ENCODE measurements around the gene HRG. TPM values are rescaled to one million over a fixed set of nuclear protein-coding genes. Genes with fewer than 3 reads are reported as not detected.

The HRG gene, protein sequence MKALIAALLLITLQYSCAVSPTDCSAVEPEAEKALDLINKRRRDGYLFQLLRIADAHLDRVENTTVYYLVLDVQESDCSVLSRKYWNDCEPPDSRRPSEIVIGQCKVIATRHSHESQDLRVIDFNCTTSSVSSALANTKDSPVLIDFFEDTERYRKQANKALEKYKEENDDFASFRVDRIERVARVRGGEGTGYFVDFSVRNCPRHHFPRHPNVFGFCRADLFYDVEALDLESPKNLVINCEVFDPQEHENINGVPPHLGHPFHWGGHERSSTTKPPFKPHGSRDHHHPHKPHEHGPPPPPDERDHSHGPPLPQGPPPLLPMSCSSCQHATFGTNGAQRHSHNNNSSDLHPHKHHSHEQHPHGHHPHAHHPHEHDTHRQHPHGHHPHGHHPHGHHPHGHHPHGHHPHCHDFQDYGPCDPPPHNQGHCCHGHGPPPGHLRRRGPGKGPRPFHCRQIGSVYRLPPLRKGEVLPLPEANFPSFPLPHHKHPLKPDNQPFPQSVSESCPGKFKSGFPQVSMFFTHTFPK
- 0.15 TPM in 1 of 2 replicates, not detected in the other for total RNA-seq (2021; fragmentation: NEBNext Ultra II Directional; extraction: Animal tissue kit (Norgen Biotek cat#: 25700))
- 0.03 TPM in 1 of 2 replicates, not detected in the other for polyA plus RNA-seq (2011; rRNA removed)
- not detected for polyA plus RNA-seq (2011; cell fraction: cytosol; rRNA removed)
- polyA plus RNA-seq (2011; cell fraction: nucleus; rRNA removed) = not detected
- polyA plus RNA-seq (2012, experiment 1 of 2) = 0.21 TPM in 1 of 4 replicates, not detected in the others
- not detected for polyA plus RNA-seq (2012, experiment 2 of 2)
- polyA plus RNA-seq (2013, experiment 1 of 2) = 0.22 TPM
- 0.17 TPM for polyA plus RNA-seq (2013, experiment 2 of 2)
- polyA minus RNA-seq (2011; rRNA and poly(A)+ RNA removed) = not detected in 2 replicates
- not detected for polyA minus RNA-seq (2011; cell fraction: cytosol; rRNA and poly(A)+ RNA removed)
- polyA minus RNA-seq (2011; cell fraction: nucleus; rRNA and poly(A)+ RNA removed) = not detected
- long read RNA-seq, experiment 1 = 0 reads
- long read RNA-seq, experiment 2 = 0 reads

DNA sequence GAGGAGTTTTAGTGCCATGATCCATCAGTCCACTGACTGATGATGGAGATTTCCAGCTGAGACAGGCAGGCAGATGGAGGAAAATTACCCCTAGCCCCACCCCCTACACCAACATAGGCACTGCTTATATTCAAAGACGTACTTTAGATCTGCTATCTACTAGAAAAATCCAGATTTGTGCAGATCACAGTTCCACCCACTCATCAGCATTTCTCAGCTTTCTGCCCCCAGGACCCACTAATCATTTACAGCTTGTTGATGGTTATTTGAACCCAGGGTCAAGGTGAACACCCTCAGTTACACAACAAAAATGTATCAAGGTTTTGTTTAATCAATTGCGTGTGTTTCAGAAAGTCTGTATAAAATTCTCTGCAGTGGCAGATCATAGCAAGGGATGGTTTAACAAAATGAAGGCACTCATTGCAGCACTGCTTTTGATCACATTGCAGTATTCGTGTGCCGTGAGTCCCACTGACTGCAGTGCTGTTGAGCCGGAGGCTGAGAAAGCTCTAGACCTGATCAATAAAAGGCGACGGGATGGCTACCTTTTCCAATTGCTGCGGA, at the start of gene HRG:
TSS of gene HRG (plus strand) at position 390 of the 564 bp plus-strand sequence. CDS start at position 408, 18 bp downstream.
- ChIA-PET POLR2A (ENCODE audit: partially characterized antibody) (interaction anchor here (1.6 to 2.8 kb wide), 2 partner anchors 89 to 118 kb away, joined by 3 to 24 read pairs; partner anchors contain the start of gene EIF4A2), CTCF (ENCODE audit: partially characterized antibody) (interaction anchor here (0.6 to 1.5 kb wide), 4 partner anchors 11 to 51 kb away, joined by 3 to 5 read pairs (median 4); no protein-coding TSS in a partner anchor)
- peaks cover 2 to 18% (median 7%) of the 10 kb centered on the region in 4 experiments; a peak in 4 of 7 replicates for H3K4me1 ChIP-seq (replicated peaks in 1 of 4; ENCODE audit: control insufficient read depth in 3 of 4, insufficient read depth in 4 of 4, low read length in 3 of 4)
- TF ChIP-seq HDAC6 (IDR thresholded peaks at IDR 0.05; ENCODE audit: low read depth, low read length) (no peak), SP1 (IDR thresholded peaks at IDR 0.05; ENCODE audit: low read depth, low read length) (no peak), CHD1 (IDR thresholded peaks at IDR 0.05; ENCODE audit: low read depth, low read length) (no peak), POU5F1 (IDR thresholded peaks at IDR 0.05; ENCODE audit: low read depth, low read length) (no peak), GABPA (IDR thresholded peaks at IDR 0.05; ENCODE audit: borderline replicate concordance, insufficient read depth, low read length) (no peak)
- DNase-seq (ENCODE audit: low read depth in 1 of 2, low spot score in 2 of 2) = peak in 1 of 2 experiments; percentile 19
- peak within 1 kb of the TSS; percentile 69 for H4K91ac ChIP-seq (replicated peaks; ENCODE audit: insufficient read length, low read length)
- H3K56ac ChIP-seq (replicated peaks; ENCODE audit: insufficient read length, low read depth, low read length) = no peak within 1 kb of the TSS
- H3K9ac ChIP-seq (replicated peaks in 1 of 4; ENCODE audit: extremely low read depth in 1 of 4, low read depth in 3 of 4, low read length in 3 of 4) = no peak within 1 kb of the TSS
- no peak for FAIRE-seq
- H3K27ac ChIP-seq (ENCODE audit: low read depth, low read length) = no peak within 1 kb of the TSS
- peak within 1 kb of the TSS; percentile 34 for H2BK120ac ChIP-seq (replicated peaks; ENCODE audit: low read depth, low read length)
- H2AFZ ChIP-seq (ENCODE audit: low read length) = no peak within 1 kb of the TSS
- no peak within 1 kb of the TSS for H3K23ac ChIP-seq (ENCODE audit: insufficient read length)
- H3K18ac ChIP-seq (ENCODE audit: extremely low read depth, low read length) = peak within 1 kb of the TSS; percentile 84; the same call in 1 of the 2 replicates
- H3K36me3 ChIP-seq (ENCODE audit: control insufficient read depth in 2 of 4, insufficient read depth in 4 of 4, low read length in 3 of 4) = no peaks in the 10 kb centered on the region
- H3K23me2 ChIP-seq (ENCODE audit: low read depth, low read length) = 0 out of 2 replicates have a peak, but pooled peaks cover 2% of the 10 kb centered on the region
- H2BK12ac ChIP-seq (ENCODE audit: low read depth, low read length) = peak within 1 kb of the TSS; percentile 93
- H2AK5ac ChIP-seq (ENCODE audit: low read depth, low read length) = 0 out of 2 replicates have a peak within 1 kb of the TSS, but pooled peaks have one; percentile 0
- no peak within 1 kb of the TSS; the same call in 1 of the 2 replicates for H4K8ac ChIP-seq (ENCODE audit: extremely low read depth, insufficient read depth, low read length)
- 93% methylated on average over 8 of the region's 8 CpGs; no CpG with 5 or more reads in 1 of the 2 experiments for WGBS, 2 experiments (ENCODE audit: extremely low coverage in 1 of 2, insufficient coverage in 1 of 2, insufficient read length in 1 of 2, insufficient replicate concordance in 2 of 2, low coverage in 1 of 2, low lambda C conversion rate in 2 of 2, missing lambda C conversion rate in 1 of 2)
- H2BK20ac ChIP-seq (ENCODE audit: low read length) = peak within 1 kb of the TSS; percentile 99
- H3K4me3 ChIP-seq (ENCODE audit: extremely low read depth in 1 of 4, insufficient read depth in 2 of 4, low read depth in 3 of 4, low read length in 4 of 4) = no peak within 1 kb of the TSS
- H3K79me2 ChIP-seq (ENCODE audit: control insufficient read depth in 1 of 2, insufficient read depth in 2 of 2, low read length in 2 of 2) = no peaks in the 10 kb centered on the region
- H3K27me3 ChIP-seq (replicated peaks in 1 of 4; ENCODE audit: control insufficient read depth in 3 of 4, extremely low read depth in 1 of 4, insufficient read depth in 3 of 4, low read length in 3 of 4) = no peaks in the 10 kb centered on the region
- no peak within 1 kb of the TSS for H2BK15ac ChIP-seq (ENCODE audit: low read length)
- H3K4ac ChIP-seq (replicated peaks; ENCODE audit: insufficient read length, low read depth, low read length) = no peak within 1 kb of the TSS
- H4K20me1 ChIP-seq (replicated peaks in 1 of 2; ENCODE audit: control insufficient read depth in 1 of 2, insufficient read depth in 2 of 2, low read length in 2 of 2) = no peaks in the 10 kb centered on the region
- H3K4me2 ChIP-seq (ENCODE audit: insufficient read depth in 1 of 2, low read depth in 2 of 2, low read length in 2 of 2) = peak within 1 kb of the TSS in 1 of 2 experiments; percentile 72; a peak in 2 of 4 replicates
- H2BK5ac ChIP-seq (ENCODE audit: low read depth, low read length) = peak within 1 kb of the TSS; percentile 99; the same call in 1 of the 2 replicates
- no peaks in the 10 kb centered on the region for H3K9me3 ChIP-seq (ENCODE audit: insufficient read depth in 2 of 2, low read depth in 1 of 2, low read length in 1 of 2)
- no peak within 1 kb of the TSS for H3K14ac ChIP-seq (ENCODE audit: insufficient read length)
- no peaks in the 10 kb centered on the region for H3K79me1 ChIP-seq (ENCODE audit: low read depth, low read length)
- peak within 1 kb of the TSS; percentile 18 for H4K5ac ChIP-seq (ENCODE audit: insufficient read length, low read depth, low read length)
